Fibroblast of lung (primary cell): Measurements from ENCODE around the gene NPTX2.

Experiments
- CTCF ChIP-seq, 2 donors: IDR thresholded peaks in 1 of 2; conservative IDR thresholded peaks in 1 of 2; 1 replicate in 1 of 2; 2 replicates in 1 of 2; pipeline ENCODE4 v1.5.1; 2011 to 2012; ENCODE audit warnings: low read length in 2 of 2, control low read depth in 1 of 2, inconsistent platforms in 1 of 2, low read depth in 1 of 2, mild to moderate bottlenecking in 1 of 2
- EZH2 ChIP-seq: IDR thresholded peaks from 2 replicates; pipeline ENCODE4 v1.5.1; 2012; ENCODE audit warnings: low read length, control low read depth, mild to moderate bottlenecking; ENCODE audit errors: missing control alignments

- TF ChIP-seq CTCF (conservative IDR thresholded peaks at IDR 0.05 in 1 of 2, IDR thresholded peaks at IDR 0.05 in 1 of 2; ENCODE audit: low read depth in 1 of 2, low read length in 2 of 2) (no peak), EZH2 (no peak)
These were observed 36.7 kb downstream of the NPTX2 start for GRCh38 chr7:98653601-98654310.
